GM18502 (cell line): ENCODE results near the gene MFSD12.
"Not testable (repeated sequence)": the region's sequence is repeated elsewhere in the genome, so short reads cannot be mapped to it uniquely, and the experiment has no call there.

ENCODE experiments used
- ATAC-seq: cut with Tn5 transposase; IDR thresholded peaks from one replicate; pipeline ENCODE4 v1.9.1; 2021; ENCODE audit warnings: mild to moderate bottlenecking; ENCODE audit not compliant: unreplicated experiment, poor library complexity

MFSD12 gene

DNA sequence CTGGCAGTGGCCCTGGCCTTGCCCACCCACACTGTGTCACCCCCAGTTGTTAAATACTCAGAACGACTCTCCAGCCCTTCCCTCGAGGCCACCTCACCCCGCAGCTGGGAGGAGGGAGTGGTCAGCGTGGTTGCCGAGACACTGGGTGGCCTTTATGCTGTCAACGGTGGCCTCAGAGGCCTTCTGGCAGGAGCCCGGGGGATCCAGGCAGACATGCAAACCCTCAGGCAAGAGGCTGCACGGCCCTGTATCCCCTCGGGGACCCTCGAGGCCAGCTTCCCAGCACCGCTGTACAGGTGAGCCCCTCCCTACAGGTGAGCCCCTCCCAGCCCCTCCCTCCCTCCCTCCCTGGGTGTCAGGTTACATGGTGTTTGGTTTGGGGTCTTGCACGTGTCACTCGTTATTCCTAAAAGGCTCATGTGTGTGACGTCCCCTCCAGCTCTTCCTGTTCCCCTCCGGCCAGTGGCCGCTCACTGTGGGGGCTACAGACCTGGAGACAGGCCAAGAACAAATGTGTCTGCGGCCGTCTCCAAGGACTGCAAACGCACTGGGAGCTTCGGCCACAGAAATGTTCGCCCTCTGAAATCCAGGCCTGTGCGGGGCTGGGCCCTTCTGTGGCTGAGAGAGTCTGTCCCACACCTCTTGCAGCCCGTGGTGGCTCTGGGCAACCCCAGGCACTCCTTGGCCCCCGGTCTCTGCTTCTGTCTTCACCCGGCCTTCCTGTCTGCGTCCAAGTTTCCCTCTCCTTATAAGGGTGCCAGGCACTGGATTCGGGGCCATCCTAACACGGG lies 18.2 kb downstream of the MFSD12 start, which contains the start of gene TEKTIP1:
Gene TEKTIP1 (plus strand): TSS at position 210 of the 791 bp plus-strand sequence. CDS start 4 bp downstream, at position 214.
- no peak for ATAC-seq

DNA sequence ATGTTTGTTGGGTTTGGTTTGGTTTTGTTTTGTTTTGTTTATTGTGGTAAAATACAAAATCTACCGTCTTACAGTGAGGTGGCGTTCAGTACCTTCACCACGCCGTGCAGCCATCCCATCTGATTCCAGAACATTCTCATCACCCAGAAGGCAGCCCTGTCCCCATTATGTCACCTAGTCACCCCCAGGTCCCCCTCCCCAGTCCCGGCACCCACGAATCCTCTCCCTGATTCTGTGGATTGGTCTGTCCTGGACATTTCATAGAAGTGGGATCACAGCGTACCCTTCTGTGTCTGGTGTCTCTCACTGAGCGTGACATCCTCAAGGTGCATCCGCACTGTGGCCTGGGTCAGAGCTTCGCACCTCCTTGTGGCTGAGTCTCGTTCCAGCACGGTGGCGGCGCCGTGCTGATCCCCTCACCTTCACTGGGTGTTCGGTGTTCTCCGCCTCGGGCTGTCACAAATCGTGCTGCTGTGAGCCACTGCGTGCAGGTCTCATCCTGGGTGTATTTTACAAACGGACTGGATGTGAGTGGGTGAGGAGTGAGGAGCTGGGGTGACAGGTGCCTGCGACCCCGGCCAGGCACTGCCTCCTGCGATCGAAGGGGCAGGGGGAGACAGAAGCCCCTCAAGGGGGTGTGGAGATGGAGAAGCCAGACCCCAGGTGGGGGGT lies 19.0 kb downstream of the MFSD12 start:
- no peak for ATAC-seq

DNA sequence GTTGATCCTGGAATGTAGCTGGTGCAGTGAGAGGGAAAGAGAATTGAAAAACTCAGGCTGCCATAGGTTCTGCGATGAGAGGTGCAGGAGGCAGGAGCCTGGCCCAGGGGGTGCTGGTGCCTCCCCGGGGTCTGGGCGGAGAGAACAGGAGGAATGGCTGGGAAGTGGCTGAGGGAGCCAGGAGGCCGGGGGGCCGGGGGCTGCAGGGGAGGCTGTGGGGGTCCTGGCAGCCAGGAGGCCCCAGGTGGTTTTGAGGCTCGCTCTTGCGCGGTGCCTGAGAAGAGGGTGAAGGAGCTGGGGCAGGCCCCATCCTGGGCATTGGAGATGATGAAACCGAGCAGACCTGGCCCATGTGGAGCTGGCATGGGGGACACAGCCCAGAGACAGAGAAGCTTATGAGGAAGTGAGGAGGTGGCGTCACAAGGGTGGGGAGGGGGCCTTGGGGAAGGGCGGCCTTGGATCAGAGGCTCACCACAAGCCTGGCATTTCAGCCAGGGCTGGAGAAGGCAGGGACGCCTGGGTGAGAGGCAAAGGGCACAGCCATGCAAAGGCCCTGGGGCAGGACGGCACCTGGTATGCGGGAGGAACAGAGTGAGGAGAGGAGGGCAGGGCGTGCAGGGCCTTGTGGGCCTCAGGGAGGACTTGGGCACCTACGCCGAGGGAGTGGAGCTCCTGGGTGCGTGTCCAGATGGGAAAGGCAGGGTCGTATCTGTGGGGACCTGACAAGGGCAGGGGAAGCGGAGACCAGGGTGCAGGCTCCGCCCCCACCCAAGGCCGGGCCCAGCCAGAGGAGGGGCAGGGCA lies 19.7 kb downstream of the MFSD12 start:
- ATAC-seq = no peak

DNA sequence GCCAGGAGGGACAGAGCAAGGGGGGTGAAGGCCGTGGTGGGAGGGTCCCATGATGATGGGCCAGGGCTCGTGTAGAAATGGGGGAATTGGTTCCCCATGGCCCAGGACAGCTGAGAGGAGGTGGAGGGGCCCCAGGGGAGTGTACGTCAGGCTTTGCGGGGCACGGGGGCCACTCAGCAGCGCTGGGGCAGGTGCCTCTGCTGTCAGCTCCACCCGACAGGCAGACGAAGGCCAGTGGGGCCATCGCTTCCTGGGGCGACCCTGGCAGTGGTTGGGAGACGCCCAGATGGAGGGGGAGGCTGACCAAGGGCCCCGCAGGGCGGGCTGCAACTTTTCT lies 20.3 kb downstream of the MFSD12 start:
- ATAC-seq = no peak

DNA sequence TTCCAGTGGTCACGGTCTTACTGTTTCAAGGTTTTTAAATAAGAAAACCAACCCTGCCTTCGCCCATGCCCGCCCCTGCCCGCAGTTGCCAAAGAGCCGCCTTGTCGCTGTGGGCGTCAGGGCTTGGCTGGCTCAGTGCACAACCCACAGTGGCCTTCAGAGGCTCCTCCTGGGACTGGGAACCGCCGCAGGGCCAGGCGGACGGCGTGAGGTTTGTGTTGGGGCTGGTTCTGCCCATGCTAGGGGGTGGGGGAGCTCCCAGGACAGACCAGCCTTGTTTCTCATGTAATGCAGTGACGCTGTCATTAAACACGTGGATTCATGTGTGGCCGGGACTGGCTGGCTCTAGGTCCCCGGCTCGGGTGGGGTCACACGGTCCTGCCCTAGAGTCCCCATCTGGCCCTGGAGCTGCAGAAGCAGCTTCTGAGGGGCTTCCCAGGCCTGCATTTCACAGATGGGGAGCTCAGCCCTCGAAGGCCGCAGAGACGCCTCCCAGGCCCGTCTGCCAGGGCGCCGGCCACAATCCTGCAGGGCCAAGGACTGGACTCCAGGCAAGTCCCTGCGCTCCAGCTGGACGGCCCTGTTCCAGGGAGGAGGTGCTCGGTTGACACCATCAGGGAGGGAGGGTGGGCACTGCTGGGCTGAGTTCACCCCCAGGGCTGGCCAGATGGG lies 20.8 kb downstream of the MFSD12 start:
- no peak for ATAC-seq

DNA sequence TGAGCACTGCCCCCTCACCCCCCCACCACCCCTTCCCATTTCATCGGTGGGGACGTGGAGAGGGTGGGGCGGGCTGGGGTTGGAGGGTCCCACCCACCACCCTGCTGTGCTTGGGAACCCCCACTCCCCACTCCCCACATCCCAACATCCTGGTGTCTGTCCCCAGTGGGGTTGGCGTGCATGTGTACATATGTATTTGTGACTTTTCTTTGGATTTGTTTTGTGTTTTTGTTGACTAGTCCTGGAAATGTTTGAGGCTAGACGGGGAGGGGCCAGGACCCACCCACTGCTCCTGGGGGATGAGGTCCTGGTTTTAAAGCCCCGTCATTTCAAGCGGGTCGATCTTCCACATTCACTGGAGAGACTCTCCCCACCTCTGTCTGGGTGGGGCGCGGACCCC lies 21.4 kb downstream of the MFSD12 start:
- ATAC-seq = no peak

DNA sequence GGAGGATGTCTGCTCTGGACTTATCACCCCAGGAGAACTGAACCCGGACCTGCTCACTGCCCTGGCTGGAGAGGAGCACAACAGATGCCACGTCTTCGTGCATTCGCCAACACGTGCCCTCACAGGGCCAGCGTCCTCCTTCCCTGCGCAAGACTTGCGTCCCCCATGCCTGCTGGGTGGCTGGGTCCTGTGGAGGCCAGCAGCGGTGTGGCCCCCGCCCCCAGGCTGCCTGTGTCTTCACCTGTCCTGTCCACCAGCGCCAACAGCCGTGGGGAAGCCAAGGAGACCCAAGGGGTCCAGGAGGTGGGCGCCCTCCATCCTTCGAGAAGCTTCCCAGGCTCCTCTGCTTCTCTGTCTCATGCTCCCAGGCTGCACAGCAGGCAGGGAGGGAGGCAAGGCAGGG lies 21.8 kb downstream of the MFSD12 start:
- no peak for ATAC-seq

DNA sequence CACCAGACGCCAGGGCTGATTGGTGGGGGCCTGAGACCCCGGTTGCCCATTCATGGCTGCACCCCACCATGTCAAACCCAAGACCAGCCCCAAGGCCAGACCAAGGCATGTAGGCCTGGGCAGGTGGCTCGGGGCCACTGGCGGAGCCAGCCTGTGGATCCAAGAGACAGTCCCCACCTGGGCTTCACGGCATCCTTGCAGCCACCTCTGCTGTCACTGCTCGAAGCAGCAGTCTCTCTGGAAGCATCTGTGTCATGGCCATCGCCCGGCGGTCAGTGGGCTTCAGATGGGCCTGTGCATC lies 22.2 kb downstream of the MFSD12 start:
- ATAC-seq = no peak

DNA sequence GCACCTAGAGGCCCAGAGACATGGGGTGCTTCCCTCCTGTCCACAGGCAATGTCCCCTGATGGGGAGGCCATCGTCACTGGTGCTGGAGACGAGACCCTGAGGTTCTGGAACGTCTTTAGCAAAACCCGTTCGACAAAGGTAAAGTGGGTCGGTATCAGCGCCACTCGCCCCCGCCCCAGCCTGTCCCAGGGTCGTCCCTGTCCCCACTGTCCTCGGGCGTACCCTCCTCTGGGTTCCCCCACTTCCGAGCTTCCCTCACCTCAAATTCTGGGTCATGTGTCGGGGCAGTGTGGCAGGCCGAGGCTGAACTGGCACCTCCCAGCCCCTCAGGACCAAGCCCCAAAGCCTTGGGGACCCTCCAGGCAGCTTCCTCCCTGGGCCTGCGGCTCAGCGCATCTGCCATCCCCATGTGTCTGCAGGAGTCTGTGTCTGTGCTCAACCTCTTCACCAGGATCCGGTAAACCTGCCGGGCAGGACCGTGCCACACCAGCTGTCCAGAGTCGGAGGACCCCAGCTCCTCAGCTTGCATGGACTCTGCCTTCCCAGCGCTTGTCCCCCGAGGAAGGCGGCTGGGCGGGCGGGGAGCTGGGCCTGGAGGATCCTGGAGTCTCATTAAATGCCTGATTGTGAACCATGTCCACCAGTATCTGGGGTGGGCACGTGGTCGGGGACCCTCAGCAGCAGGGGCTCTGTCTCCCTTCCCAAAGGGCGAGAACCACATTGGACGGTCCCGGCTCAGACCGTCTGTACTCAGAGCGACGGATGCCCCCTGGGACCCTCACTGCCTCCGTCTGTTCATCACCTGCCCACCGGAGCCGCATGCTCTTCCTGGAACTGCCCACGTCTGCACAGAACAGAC lies 22.8 kb downstream of the MFSD12 start:
- no peak for ATAC-seq

DNA sequence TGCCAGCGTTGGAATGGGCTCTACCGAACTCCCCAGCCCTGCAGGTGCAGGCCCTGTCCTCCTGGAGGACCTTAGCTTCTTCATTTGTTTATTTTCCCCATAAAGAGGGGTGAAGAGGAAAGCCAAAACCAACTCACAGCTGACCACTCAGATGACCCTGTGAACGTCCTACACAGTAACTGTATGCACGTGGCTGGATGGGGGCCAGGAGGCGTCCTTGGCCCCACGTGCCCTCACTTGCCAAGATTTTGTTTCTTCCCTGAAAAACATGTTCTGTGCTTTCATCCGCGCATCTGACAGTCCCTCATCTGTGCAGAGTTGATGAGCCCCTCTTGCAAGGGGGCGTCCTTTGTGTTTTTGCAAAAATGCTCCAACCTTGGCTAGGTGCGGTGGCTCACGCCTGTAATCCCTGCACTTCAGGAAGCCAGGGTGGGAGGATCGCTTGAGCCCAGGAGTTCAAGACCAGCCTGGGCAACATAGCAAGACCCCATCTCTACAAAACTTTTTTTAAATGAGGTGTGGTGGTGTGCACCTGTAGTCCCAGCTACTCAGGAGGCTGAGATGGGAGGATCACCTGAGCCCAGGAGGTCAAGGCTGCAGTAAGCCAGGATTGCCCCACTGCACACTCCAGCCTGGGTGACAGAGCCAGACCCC lies 23.7 kb downstream of the MFSD12 start:
- ATAC-seq = no peak

DNA sequence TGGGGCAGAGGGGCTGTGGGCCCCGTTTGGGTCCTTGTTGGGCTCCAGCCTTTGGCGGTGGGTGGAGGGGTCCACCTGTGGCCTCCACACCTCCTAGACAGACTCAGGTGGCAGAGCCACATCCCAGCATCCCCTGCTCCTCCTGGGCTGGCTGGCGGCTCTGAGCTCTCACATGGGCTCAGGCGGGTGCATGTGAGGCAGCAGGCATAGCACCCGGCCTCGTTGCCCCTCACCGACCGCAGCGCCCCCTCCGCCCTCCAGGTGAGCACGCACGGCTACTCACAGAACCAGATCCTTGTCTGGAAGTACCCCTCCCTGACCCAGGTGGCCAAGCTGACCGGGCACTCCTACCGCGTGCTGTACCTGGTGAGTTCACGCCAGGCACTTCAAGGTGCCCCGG lies 24.4 kb downstream of the MFSD12 start:
- ATAC-seq = no peak

DNA sequence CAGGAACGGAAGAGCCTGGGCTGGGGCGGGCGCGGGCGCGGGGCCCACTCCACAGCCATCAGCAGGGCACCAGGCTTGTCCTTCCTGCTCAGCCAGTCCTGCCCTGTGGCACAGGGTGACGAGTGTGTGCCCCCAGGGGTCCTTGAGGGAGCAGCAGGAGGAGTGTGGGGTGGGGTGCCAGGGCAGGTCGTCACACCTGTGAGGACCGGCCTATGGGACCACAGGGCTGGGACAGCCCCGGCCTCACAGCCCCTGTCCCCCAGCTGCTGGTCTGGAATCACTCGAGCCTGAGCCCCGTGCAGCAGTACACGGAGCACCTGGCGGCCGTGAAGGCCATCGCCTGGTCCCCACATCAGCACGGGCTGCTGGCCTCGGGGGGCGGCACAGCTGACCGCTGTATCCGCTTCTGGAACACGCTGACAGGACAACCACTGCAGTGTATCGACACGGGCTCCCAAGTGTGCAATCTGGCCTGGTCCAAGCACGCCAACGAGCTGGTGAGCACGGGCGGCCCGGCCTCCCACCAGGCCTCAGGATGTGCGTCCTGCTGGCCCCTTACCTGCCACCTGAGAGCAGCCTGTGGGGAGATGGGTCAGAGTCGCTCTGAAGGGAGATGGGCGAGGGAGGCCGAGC lies 25.1 kb downstream of the MFSD12 start:
- no peak for ATAC-seq

DNA sequence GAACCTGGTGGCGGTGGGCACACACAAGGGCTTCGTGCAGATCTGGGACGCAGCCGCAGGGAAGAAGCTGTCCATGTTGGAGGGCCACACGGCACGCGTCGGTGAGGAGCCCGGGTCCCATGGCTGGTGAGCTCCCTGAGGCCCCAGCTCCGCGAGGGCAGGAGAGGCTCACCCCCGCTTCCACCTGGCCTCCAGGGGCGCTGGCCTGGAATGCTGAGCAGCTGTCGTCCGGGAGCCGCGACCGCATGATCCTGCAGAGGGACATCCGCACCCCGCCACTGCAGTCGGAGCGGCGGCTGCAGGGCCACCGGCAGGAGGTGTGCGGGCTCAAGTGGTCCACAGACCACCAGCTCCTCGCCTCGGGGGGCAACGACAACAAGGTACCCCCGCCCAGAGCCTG lies 25.7 kb downstream of the MFSD12 start:
- no peak for ATAC-seq

DNA sequence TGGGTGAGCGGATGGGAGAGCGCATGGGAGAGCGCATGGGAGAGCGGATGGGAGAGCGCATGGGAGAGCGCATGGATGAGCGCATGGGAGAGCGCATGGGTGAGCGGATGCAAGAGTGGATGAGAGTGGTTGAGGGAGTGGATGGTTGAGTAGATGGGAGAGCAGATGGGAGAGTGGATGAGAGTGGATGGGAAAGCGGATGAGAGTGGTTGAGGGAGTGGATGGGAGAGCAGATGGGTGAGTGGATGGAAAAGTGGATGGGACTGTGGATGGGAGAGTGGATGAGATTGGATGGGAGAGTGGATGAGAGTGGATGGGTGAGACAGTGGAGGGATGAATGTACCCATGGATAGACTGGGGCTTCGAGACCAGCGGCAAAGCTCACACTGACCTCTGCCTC lies 27.0 kb downstream of the MFSD12 start:
- ATAC-seq = no peak

DNA sequence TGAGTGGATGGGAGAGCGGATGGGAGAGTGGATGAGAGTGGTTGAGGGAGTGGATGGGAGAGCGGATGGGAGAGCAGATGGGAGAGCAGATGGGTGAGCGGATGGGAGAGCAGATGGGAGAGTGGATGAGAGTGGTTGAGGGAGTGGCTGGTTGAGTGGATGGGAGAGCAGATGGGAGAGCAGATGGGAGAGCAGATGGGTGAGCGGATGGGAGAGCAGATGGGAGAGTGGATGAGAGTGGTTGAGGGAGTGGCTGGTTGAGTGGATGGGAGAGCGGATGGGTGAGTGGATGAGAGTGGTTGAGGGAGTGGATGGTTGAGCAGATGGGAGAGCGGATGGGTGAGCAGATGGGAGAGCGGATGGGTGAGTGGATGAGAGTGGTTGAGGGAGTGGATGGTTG lies 28.1 kb downstream of the MFSD12 start:
- ATAC-seq = not testable (repeated sequence)

DNA sequence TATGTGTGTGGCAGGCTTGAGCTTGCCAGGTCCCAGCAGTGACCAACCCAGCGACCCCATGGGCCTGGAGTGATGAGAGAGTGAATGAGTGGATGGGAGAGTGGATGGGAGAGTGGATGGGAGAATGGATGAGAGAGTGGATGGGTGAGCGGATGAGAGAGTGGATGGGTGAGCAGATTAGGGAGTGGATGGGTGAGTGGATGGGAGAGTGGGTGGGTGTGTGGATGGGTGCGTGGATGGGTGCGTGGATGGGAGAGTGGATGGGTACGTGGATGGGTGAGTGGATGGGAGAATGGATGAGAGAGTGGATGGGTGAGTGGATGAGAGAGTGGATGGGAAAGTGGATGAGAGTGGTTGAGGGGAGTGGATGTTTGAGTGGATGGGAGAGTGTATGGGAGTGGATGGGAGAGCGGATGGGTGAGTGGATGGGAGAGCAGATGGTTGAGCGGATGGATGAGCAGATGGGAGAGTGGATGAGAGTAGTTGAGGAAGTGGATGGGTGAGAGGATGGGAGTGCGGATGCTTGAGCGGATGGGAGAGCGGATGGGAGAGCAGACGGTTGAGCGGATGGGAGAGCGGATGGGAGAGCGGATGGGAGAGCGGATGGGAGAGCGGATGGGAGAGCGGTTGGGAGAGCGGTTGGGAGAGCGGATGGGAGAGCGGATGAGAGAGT lies 28.7 kb downstream of the MFSD12 start:
- no peak for ATAC-seq

DNA sequence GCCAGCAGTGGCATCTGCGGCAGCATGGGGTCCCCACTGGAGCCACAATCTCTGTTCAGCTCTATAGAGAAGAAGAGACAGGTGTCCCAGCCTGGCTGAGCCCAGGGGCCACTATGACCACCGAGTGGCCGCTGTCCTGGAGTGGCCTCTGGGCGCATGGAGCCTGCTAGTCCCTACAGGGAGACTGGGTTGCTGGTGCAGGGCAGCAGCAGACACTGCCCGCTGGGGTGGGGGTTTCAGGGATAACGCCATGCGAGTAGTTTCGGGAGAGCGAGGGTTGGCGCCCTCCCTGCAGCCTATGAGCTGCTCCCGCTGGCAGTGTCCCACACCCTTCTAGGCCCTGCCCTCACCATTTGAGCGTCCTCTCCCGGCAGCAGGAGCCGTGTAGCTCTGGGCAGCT lies 29.3 kb downstream of the MFSD12 start:
- no peak for ATAC-seq

DNA sequence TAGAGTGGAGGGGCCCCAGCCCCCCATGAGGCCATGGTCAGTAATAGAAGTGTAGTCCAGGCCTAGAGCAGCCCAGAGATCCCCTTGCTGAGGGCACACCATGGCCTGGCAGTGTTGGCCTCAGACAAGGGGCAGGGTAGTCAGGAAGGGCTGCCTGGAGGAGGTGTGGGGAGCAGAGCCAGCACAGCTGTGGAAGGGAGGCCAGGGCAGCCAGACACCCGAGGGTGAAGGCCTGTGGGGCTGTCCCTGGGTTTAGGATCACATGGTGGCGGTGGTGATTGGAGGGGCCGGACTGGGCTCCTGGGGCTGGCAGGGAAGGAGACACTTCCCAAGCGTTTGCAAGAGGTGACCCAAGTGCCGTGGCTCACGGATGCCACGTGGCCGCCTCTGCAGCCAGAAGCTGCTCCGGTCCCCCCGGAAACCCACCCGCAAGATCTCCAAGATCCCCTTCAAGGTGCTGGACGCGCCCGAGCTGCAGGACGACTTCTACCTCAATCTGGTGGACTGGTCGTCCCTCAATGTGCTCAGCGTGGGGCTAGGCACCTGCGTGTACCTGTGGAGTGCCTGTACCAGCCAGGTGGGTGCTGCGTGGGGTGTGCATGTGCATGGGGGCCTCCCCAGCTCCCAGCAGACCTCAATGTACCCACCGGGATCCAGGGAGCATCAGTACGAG lies 30.0 kb downstream of the MFSD12 start:
- ATAC-seq = no peak
